HG03378 (cell line): ENCODE results near the gene BMS1.
"Not testable (repeated sequence)": the region's sequence is repeated elsewhere in the genome, so short reads cannot be mapped to it uniquely, and the experiment has no call there.

Experiments used
- ATAC-seq: cut with Tn5 transposase; IDR thresholded peaks from one replicate; pipeline ENCODE4 v1.9.1; 2021; ENCODE audit warnings: mild to moderate bottlenecking, moderate library complexity; ENCODE audit not compliant: unreplicated experiment

The BMS1 gene

GRCh38 chr10:42865716-42866114 is 83.1 kb downstream of the BMS1 start:
- no peak for ATAC-seq

GRCh38 chr10:42866115-42866995 is 83.8 kb downstream of the BMS1 start:
- ATAC-seq = no peak

- ATAC-seq = no peak
Measured at GRCh38 chr10:42867571-42867970, 85.0 kb downstream of the BMS1 start.

- ATAC-seq = no peak
Measured at GRCh38 chr10:42868530-42868929, 85.9 kb downstream of the BMS1 start.

GRCh38 chr10:42869977-42870350 is 87.4 kb downstream of the BMS1 start:
- no peak for ATAC-seq

GRCh38 chr10:42871138-42871641 is 88.6 kb downstream of the BMS1 start:
- ATAC-seq = not testable (repeated sequence)

GRCh38 chr10:42871823-42872222 is 89.2 kb downstream of the BMS1 start:
- ATAC-seq = no peak

- no peak for ATAC-seq
Measured at GRCh38 chr10:42872865-42873435, 90.4 kb downstream of the BMS1 start.

GRCh38 chr10:42874713-42875387 is 92.3 kb downstream of the BMS1 start:
- no peak for ATAC-seq

- no peak for ATAC-seq
Measured at GRCh38 chr10:42875388-42875755, 92.8 kb downstream of the BMS1 start.

GRCh38 chr10:42875798-42876341 is 93.3 kb downstream of the BMS1 start:
- ATAC-seq = no peak

- ATAC-seq = no peak
Measured at GRCh38 chr10:42876476-42876875, 93.9 kb downstream of the BMS1 start.

- no peak for ATAC-seq
Measured at GRCh38 chr10:42876945-42877344, 94.3 kb downstream of the BMS1 start.

GRCh38 chr10:42877496-42878030 is 95.0 kb downstream of the BMS1 start:
- ATAC-seq = no peak

- no peak for ATAC-seq
Measured at GRCh38 chr10:42878134-42878820, 95.7 kb downstream of the BMS1 start.

- ATAC-seq = no peak
Measured at GRCh38 chr10:42878821-42879195, 96.2 kb downstream of the BMS1 start.

GRCh38 chr10:42879380-42880254 is 97.0 kb downstream of the BMS1 start:
- ATAC-seq = no peak

- ATAC-seq = no peak
Measured at GRCh38 chr10:42880255-42880620, 97.6 kb downstream of the BMS1 start.

- ATAC-seq = no peak
Measured at GRCh38 chr10:42882597-42882996, 100.0 kb downstream of the BMS1 start.
